ENCODE measurements around the gene EZR. TPM values are rescaled to one million over a fixed set of nuclear protein-coding genes. Genes with fewer than 3 reads are reported as not detected.

Gene EZR
- 95.7 and 116 TPM in 2 replicates for total RNA-seq

GRCh38 chr6:158819213-158819976 lies at the start of gene EZR:
Gene EZR, minus strand, starts transcription at chr6:158819368. Its CDS starts 1,275 bp downstream, at chr6:158818093.

Other genes starting within 250 kb of the EZR start
- gene DYNLT1, start 174.6 kb downstream of the EZR start, total RNA-seq: 178 and 189 TPM in 2 replicates
- gene SYTL3, start 169.3 kb downstream of the EZR start, total RNA-seq: 3.2 and 3.5 TPM in 2 replicates
- gene RSPH3, start 180.8 kb upstream of the EZR start, total RNA-seq: 6.0 and 6.3 TPM in 2 replicates
- not detected in 2 replicates for gene TAGAP, start 225.6 kb upstream of the EZR start, total RNA-seq

Measured in myometrial cell (primary cell).